Measurements from ENCODE around the gene ELAC1.

The ELAC1 gene

DNA sequence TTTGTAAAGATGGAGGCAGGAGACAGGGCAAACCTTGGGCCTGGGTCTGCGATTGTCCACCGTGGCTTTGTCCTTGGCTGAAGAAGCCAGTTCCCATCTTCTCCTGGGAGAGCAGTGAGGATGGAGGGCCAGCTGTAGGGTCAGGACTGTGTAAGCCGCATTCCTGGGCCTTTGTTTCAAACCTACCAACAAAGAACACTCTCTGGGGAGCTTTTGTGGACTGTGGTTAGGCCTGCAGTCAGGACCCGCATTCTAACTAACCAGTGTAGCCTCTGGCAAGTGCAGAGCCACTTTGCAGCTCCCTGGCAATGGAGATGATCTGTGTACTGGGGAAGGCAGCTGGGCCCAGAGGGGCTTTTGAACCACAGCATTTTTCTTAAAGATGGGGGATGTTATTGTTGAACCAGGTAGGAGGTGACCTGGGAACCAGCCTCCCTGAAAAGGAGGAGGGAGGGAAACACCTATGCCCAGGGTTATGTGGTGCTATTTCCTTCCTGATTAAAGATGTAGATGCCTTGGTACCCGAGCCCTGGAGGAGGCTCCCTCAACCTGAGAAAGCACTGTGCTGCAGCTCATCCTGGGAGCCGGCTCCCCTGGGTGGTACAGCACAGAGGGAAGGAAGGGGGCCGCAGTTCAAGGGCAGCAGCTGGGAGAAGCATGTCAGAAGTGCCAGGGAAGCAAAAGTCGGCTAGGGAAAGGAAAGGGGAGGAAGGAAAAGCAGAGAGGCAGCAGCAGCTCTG lies 49.5 kb downstream of the ELAC1 start:
- TF ChIP-seq, protein P1, sequence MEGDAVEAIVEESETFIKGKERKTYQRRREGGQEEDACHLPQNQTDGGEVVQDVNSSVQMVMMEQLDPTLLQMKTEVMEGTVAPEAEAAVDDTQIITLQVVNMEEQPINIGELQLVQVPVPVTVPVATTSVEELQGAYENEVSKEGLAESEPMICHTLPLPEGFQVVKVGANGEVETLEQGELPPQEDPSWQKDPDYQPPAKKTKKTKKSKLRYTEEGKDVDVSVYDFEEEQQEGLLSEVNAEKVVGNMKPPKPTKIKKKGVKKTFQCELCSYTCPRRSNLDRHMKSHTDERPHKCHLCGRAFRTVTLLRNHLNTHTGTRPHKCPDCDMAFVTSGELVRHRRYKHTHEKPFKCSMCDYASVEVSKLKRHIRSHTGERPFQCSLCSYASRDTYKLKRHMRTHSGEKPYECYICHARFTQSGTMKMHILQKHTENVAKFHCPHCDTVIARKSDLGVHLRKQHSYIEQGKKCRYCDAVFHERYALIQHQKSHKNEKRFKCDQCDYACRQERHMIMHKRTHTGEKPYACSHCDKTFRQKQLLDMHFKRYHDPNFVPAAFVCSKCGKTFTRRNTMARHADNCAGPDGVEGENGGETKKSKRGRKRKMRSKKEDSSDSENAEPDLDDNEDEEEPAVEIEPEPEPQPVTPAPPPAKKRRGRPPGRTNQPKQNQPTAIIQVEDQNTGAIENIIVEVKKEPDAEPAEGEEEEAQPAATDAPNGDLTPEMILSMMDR (IDR thresholded peaks at IDR 0.05; ENCODE audit: low read depth, low read length, missing control alignments), result no peak
- no peak overlapping the region for H3K4me3 ChIP-seq (replicated peaks; ENCODE audit: low read depth, low read length)
- DNase-seq (ENCODE audit: extremely low read depth, low read depth), result no peak

DNA sequence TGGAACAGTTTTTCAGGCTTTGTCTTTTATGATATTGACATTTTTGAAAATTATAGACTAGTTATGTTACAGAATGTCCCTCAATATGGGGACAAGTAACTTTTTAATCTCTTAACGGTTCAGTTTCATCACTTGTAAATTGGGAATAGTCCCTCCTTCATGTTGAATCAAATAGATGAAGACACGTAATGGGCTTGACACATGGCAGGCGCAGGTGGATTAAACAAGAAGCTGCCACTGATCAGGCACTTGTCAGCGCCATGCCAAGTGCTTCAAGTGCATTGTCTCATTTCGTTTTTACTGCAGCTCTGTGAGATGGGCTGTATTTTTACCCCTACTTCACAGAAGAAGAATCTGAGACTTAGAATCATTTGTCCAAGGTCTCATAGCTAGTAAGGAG lies 52.7 kb downstream of the ELAC1 start:
- TF ChIP-seq, protein P1 (IDR thresholded peaks at IDR 0.05; ENCODE audit: low read depth, low read length, missing control alignments), result no peak
- DNase-seq (ENCODE audit: extremely low read depth, low read depth), result no peak
- no peak overlapping the region for H3K4me3 ChIP-seq (replicated peaks; ENCODE audit: low read depth, low read length)

DNA sequence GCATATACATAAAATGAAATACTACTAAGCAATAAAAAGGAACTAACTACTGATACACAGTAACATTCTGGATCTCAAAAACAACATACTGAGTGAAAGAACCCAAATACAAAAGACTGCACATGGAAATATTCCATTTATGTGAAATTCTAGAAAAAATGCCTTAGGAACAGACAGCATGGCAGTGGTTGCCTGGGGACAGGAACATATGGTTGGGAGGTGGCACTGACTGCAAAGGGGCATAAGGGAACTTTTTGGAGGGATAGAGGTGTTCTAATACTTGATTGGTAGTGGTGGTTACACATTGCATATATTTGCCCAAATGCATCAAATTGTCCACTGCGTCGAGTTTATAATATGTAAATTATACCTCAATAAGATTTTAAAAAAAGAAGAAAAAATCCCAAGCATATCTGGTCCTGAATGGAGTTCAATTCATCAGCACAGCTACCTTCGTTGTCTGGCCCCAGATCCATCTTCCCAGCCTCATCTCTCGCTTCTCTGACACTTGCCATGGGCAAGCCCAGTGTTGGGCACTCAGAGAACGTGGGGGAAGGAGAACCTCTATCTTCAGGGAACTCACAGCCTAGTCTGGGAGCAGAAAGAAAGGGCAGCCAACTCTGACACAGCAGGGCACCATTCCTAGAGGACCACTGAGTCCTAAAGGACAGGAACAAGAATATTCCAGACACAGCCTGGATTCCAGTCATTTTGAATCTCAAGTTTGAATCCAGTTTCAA lies 53.6 kb downstream of the ELAC1 start:
- TF ChIP-seq, protein P1 (IDR thresholded peaks at IDR 0.05; ENCODE audit: low read depth, low read length, missing control alignments), result no peak
- no peak for DNase-seq (ENCODE audit: extremely low read depth, low read depth)
- no peak overlapping the region for H3K4me3 ChIP-seq (replicated peaks; ENCODE audit: low read depth, low read length)

DNA sequence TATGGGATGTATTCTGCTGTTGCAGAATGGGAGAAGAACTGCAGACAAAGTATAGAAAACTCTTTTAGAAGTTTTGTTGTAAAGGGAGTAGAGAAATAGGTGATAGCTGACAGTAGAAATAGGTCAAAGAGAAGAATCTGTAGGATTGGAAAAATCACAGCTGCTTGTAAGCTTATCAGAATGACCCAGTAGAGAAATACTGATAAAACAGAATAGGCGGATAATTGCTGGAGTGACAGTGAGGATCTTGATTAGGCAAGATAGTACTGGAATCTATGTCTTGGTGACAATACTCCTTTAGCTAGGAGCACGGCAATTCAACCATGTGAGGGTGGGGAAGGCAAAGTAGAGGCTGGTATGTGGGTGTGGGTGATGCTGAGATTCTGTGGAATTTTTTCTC lies 57.7 kb downstream of the ELAC1 start:
- no peak for DNase-seq (ENCODE audit: extremely low read depth, low read depth)
- H3K4me3 ChIP-seq (replicated peaks; ENCODE audit: low read depth, low read length), result no peak overlapping the region
- TF ChIP-seq, protein P1 (IDR thresholded peaks at IDR 0.05; ENCODE audit: low read depth, low read length, missing control alignments), result no peak

DNA sequence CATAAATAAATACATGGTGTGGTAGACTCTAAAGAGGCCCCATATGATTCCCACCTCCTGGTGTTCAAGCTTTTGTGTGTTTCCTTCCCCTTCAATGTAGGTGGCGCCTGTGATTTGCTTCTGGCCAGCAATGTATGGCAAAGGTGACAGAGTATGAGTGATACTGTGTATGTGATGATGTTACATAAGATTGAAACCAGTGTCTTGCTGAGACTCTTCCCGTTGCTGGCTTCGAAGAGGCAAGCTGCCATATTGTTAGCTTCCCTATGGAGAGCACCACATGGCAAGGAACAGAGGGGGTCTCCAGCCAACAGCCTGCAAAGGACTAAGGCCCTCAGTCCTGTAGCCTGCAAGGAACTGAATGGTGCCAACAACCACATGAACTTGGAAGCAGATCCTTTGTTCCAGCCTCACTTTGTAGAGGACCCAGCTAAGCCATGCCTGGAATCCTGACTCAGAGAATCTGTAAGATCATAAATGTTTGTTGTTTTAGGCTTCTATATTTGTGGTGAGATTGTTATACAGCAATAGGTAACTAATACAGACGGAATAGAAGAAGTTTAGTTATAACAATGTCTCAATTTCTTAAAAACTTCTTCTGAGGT lies 60.5 kb downstream of the ELAC1 start:
- TF ChIP-seq, protein P1 (IDR thresholded peaks at IDR 0.05; ENCODE audit: low read depth, low read length, missing control alignments), result no peak

DNA sequence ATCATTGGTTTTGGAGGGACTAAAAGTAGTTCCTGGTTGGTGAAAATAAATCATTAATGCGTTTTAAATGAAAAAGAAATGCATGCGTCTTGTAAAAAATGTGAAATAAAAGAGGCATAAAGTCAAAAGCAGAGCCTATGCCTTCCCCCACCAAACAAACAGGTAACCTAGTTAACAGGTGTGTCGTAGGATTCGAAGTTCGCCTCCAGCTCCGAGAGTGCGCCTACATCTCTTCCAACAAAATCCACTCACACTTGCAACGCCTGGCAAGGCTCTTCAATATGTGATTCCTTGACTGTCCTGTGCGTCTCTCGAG lies 61.5 kb downstream of the ELAC1 start:
- TF ChIP-seq, protein P1 (IDR thresholded peaks at IDR 0.05; ENCODE audit: low read depth, low read length, missing control alignments), result no peak
- H3K4me3 ChIP-seq (replicated peaks; ENCODE audit: low read depth, low read length), result peak overlapping the region; percentile 71
- no peak for DNase-seq (ENCODE audit: extremely low read depth, low read depth)

More for the DNA sequence above, 60.5 kb downstream of the ELAC1 start:
- DNase-seq (ENCODE audit: extremely low read depth, low read depth), result no peak
- no peak overlapping the region for H3K4me3 ChIP-seq (replicated peaks; ENCODE audit: low read depth, low read length)

Data from HFF-Myc (cell line).